Stimulated activated CD8-positive, alpha-beta memory T cell treated with anti-CD3 and anti-CD28 coated beads, Interleukin-12 subunit alpha, Interleukin-12 subunit beta, amount 100 ng/mL, for 24 hours (primary cell): ENCODE measurements around the gene RPL37A.

ENCODE experiments used
- DNase-seq: peaks from one replicate; pipeline ENCODE4 v3.0.0-alpha.2; 2020; ENCODE audit errors: extremely low read depth

Gene RPL37A

DNA sequence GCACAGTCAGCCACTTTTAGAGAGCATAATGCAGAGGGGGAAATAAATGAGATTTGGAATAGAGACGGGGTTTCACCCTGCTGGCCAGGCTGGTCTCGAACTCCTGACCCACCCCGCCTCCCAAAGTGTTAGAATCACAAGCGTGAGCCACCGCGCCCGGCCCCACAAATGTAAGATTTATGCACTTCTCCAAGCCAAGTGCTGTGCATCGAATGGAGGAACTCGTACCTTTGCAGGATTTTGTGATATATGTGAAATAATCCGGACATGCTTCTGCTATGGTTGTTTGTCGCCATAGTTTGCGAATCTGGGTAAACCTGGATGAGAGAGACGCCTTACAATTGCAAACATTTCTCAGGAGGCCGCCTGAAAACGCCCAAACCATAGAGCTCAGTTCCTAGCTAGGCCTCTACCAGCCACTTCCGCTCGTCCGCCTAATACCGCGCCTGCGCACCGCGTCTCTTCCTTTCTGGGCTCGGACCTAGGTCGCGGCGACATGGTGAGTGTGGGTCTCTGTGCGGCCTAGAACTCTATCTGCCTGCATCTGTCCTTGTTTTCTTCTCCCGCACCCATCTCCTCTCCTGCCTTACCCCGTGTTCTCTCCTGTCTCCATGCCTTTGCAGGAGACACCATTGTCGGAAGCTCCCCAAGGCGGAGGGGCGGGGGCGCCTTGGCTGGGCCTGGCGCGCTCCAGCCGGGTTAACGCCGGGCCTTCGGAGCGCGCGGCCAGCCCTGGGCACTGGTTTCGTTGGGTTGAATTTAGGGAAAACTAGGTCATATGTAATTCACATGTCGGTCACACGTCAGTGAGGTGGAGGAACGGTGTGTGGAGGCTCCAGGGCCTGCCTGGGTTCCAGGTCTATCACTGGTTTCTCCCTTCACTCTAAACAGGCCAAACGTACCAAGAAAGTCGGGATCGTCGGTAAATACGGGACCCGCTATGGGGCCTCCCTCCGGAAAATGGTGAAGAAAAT lies at the start of gene RPL37A:
TSS of gene RPL37A (plus strand) at position 466 of the 974 bp plus-strand sequence. CDS start at position 497, 31 bp downstream.
- DNase-seq: peak; percentile 75

DNA sequence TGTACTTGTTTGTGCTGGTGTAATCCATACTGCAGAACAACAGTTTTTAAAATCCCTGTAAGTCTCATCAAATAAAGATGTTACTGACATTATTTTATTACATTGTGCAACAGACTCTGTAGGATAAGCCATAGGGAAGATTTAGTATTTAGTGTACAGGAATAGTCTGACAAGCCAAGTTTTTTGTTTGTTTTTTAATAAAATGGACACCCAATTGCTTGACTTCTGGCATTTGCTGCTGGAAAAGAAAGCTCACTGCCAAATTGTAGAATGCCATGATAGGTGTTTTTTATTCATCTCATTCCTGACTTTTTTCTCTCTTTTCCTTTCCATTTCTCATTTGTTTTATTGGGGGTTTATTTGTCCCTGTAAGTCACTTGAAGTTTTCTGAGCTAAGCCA lies 48.3 kb upstream of the RPL37A start:
- DNase-seq: no peak

GRCh38 chr2:216450784-216451183 lies 47.9 kb upstream of the RPL37A start:
- DNase-seq: no peak

DNA sequence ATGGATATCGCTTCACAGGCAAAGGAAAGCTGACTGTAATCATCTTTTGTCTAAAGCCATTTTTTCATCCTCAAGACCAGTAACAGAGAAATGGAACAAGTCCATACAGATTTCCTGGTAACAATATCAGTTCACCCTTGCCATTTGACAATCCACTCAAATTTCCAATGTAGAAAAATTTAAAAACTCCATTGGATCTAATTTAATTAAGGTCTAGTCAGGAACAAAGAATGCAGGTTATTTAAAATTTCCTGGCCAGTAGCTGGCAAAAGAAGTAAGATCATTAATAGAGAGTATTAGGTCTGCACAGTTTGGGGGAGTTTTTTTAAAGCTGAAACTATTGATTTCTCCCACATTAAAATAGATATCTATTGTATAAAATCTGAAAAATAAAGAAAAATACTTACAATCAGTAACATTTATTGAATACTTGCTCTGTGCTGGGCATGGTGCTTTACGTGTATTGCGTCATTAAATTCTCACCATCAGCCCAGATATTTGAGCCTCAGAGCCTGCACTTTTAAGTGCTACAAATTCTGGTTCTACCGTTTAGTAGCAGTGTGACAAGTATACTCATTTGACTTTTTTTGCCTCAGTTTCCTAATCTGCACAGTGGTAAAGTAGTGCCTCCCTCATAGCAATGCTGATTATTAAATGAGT lies 44.6 kb upstream of the RPL37A start:
- no peak for DNase-seq

GRCh38 chr2:216463148-216463547 lies 35.5 kb upstream of the RPL37A start:
- DNase-seq: no peak

GRCh38 chr2:216464104-216464720 lies 34.4 kb upstream of the RPL37A start:
- DNase-seq: no peak

DNA sequence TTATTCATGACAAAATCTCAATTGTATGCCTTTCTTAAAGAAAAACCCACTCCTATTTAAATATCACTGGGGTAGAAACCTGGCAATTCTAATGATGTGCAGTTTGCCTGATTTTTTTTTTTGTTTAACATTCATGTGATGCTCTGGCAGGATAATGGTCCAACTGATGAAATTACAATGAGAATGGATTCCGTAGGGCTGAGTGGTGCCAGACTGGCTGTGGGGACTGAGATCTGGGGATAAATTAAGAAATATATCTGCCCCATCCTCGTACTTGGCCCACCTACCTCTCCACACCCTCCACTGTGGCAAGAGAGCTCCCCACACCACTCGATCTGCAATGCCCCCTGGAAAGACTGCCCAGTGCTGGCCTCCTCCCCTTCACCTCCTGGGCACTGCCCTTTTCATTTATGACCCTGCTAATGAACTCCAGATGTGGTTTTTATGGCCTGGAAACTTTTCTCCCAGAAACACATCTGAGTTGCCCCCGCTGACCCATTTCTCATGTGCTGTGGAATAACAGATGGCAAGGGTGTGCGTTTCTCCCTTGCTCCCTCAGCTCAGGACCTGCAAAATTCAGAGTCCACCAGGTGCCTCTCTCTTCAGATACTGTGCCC lies 33.0 kb upstream of the RPL37A start:
- DNase-seq: no peak

DNA sequence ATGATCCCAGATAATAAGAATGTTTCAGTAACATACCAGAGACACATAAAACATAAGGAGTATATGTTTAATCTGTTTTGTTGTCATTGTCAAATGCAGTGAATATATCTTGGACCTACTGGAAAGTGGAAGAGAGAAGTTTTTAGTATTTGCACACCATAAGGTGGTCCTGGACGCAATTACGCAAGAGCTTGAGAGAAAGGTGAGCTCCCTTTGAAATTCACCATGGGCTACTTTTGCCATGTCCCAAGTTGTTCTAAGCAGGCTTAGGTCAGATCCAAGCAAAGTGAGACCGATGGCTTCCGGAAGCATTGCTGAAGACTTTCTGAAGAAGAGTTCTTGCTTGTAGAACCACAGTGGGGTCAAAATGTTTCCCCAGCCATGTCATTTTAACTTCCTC lies 30.8 kb upstream of the RPL37A start:
- no peak for DNase-seq

- DNase-seq: no peak
These were observed 29.0 kb upstream of the RPL37A start for GRCh38 chr2:216469661-216470060.

- no peak for DNase-seq
These were observed 25.5 kb upstream of the RPL37A start for GRCh38 chr2:216473187-216473586.

GRCh38 chr2:216474925-216475670 lies 23.5 kb upstream of the RPL37A start:
- DNase-seq: no peak

GRCh38 chr2:216475767-216476166 lies 22.9 kb upstream of the RPL37A start:
- DNase-seq: no peak

- no peak for DNase-seq
These were observed 21.2 kb upstream of the RPL37A start for GRCh38 chr2:216477283-216478035.

DNA sequence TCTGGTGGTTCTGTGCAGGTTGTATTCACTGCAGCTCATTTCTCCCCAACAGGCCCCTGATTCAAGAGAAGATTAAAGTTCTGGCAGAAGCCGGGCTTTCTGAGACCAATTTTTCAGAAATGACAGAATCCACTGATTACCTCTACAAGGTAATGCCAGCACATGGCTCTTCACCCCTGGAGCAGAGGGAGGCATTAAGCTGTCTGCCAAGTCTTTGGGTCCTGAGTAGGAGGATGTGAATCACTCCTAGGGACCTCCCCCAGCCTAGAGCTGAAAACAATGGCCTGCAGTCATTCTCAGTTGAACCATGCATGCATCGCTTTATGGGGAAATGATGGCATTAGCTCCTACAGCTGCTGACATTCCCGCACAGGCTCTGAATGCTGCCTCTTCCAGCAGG lies 20.5 kb upstream of the RPL37A start:
- DNase-seq: no peak

- no peak for DNase-seq
These were observed 19.9 kb upstream of the RPL37A start for GRCh38 chr2:216478791-216479190.

GRCh38 chr2:216480221-216480620 lies 18.4 kb upstream of the RPL37A start:
- no peak for DNase-seq

GRCh38 chr2:216482640-216483039 lies 16.0 kb upstream of the RPL37A start:
- no peak for DNase-seq

GRCh38 chr2:216485237-216485636 lies 13.4 kb upstream of the RPL37A start:
- DNase-seq: no peak

DNA sequence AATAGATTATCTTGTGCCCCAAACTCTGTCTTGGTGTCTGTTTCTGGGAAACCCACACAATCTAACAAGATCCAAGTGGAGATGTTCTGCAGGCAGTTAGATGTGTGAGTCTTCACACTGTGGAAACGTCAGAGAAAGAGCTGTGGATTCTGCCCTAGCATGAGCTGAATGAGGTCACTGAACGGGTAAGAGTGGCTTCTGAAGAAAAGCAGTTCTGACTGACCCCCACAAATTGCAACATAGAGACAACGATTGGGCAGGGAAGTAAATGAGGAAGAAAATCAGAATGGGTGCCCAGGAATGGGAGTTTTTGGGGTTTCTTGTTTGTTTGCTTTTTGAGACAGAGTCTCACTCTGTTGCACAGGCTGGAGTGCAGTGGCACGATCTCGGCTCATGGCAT lies 12.9 kb upstream of the RPL37A start:
- no peak for DNase-seq

- DNase-seq: no peak
These were observed 12.4 kb upstream of the RPL37A start for GRCh38 chr2:216486271-216486670.

- DNase-seq: no peak
These were observed 11.9 kb upstream of the RPL37A start for GRCh38 chr2:216486708-216487107.
